Chondrocyte (in vitro differentiated cells): ENCODE measurements around the gene KDM4E. TPM values are rescaled to one million over a fixed set of nuclear protein-coding genes. Genes with fewer than 3 reads are reported as not detected.
A peak's percentile ranks its signal among the peaks of the same experiment; 100 is the strongest.

ENCODE experiments used
- DNase-seq: peaks from one replicate; pipeline ENCODE4 v3.0.0; 2021; ENCODE audit warnings: mixed read lengths, low spot score
- H3K27ac Mint-ChIP-seq: one replicate; pipeline ENCODE4 v1.8.0; 2021; ENCODE audit warnings: mild to moderate bottlenecking, moderate library complexity, mixed read lengths; ENCODE audit not compliant: unreplicated experiment
- H3K27me3 Mint-ChIP-seq: 2 replicates; pipeline ENCODE4 v1.8.0; 2021; ENCODE audit warnings: low read depth, mixed read lengths
- H3K36me3 Mint-ChIP-seq: 2 replicates; pipeline ENCODE4 v1.8.0; 2021; ENCODE audit warnings: low read depth, mixed read lengths
- H3K4me1 Mint-ChIP-seq: 2 replicates; pipeline ENCODE4 v1.8.0; 2021; ENCODE audit warnings: low read depth, mild to moderate bottlenecking, mixed read lengths
- H3K4me3 Mint-ChIP-seq: one replicate; pipeline ENCODE4 v1.8.0; 2021; ENCODE audit warnings: mild to moderate bottlenecking, moderate library complexity, mixed read lengths; ENCODE audit not compliant: unreplicated experiment
- H3K9me3 Mint-ChIP-seq: 2 replicates; pipeline ENCODE4 v1.8.0; 2021; ENCODE audit warnings: low read depth, mixed read lengths
- total RNA-seq: library from RNA; stranded (reverse); gene quantifications from 3 replicates; pipeline ENCODE4 v1.2.1, GENCODE V29; 2021
- TF ChIP-seq, protein P1 (sequence below): fragments of 200-600 bp; sonication (generic); IDR thresholded peaks from 2 replicates; pipeline ENCODE4 v1.5.0; 2021; ENCODE audit warnings: antibody characterized with exemption, mild to moderate bottlenecking, moderate library complexity

Gene KDM4E
- total RNA-seq, 1 donor from 2014 or later, result not detected

DNA sequence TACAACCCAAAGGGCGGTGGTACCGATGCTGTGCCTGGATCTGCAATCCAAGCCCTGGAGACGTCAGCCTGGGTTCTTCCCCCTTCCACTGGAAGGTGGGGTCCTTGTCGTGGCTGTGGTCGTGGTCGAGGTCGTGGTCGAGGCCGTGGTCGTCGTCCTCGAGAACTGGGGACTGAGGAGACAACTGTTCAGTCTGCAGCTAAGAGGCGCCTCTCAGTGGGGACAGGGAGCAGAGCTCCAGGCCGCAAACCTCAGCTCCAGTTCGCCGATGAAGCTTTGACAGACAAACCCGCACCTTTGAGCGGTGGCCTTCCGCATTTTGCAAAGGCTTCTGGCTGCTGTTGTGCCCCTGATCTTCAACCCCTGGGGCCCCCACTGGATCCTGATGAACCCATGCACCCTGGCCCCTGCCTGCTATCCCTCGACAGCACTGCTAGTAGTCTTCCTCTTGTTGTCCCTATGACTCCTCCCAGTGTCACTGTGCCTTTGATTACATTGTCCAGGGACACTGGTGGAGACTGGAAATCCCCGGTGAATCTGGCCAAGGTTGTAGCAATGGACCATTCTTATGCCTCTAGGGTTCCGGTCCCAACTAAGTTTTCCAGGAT, 25.6 kb downstream of the KDM4E start:
- H3K9me3 Mint-ChIP-seq, result no peaks in the 10 kb centered on the region
- peaks cover 15% of the 10 kb centered on the region for H3K27me3 Mint-ChIP-seq
- H3K4me3 Mint-ChIP-seq, result no peak overlapping the region
- no peaks in the 10 kb centered on the region for H3K4me1 Mint-ChIP-seq
- no peak overlapping the region for H3K27ac Mint-ChIP-seq
- no peaks in the 10 kb centered on the region for H3K36me3 Mint-ChIP-seq
- DNase-seq, result no peak
- TF ChIP-seq, protein P1, sequence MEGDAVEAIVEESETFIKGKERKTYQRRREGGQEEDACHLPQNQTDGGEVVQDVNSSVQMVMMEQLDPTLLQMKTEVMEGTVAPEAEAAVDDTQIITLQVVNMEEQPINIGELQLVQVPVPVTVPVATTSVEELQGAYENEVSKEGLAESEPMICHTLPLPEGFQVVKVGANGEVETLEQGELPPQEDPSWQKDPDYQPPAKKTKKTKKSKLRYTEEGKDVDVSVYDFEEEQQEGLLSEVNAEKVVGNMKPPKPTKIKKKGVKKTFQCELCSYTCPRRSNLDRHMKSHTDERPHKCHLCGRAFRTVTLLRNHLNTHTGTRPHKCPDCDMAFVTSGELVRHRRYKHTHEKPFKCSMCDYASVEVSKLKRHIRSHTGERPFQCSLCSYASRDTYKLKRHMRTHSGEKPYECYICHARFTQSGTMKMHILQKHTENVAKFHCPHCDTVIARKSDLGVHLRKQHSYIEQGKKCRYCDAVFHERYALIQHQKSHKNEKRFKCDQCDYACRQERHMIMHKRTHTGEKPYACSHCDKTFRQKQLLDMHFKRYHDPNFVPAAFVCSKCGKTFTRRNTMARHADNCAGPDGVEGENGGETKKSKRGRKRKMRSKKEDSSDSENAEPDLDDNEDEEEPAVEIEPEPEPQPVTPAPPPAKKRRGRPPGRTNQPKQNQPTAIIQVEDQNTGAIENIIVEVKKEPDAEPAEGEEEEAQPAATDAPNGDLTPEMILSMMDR, result no peak

GRCh38 chr11:95054356-95054755, 29.3 kb downstream of the KDM4E start:
- TF ChIP-seq, protein P1, result no peak
- no peak overlapping the region for H3K4me3 Mint-ChIP-seq
- H3K27me3 Mint-ChIP-seq, result peaks cover 15% of the 10 kb centered on the region
- peaks cover 6% of the 10 kb centered on the region for H3K4me1 Mint-ChIP-seq
- H3K9me3 Mint-ChIP-seq, result no peaks in the 10 kb centered on the region
- H3K27ac Mint-ChIP-seq, result no peak overlapping the region
- DNase-seq, result no peak
- H3K36me3 Mint-ChIP-seq, result no peaks in the 10 kb centered on the region

DNA sequence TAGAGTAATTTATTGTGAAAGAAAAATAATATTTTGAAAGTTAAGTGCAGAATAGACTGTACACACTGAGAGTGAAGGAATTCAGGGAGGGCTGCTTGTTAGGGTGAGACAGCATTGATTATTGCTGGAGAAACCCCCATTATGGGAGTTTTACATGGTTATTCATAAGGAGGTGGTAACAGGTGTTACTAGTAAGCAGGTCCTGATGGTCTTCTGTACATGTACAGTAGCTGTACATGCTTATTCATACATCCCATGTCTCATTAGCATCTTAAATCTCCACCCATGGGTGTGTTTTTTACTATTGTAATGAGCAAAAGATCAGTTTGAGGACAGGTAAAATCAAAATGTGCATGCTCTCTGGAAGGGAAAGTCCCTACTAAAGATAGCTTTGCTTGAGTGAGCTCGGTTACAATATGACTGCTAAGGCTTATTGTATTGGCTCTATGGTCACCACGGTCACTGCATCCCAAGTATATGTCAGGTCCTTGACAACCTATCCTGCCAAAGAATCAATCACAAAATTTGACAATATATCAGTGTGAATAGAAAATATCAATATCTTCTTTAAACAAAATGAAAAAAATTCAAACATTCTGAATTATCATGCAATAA, 30.3 kb downstream of the KDM4E start:
- peaks cover 15% of the 10 kb centered on the region for H3K27me3 Mint-ChIP-seq
- TF ChIP-seq, protein P1, result no peak
- H3K36me3 Mint-ChIP-seq, result no peaks in the 10 kb centered on the region
- H3K4me1 Mint-ChIP-seq, result peaks cover 6% of the 10 kb centered on the region
- H3K27ac Mint-ChIP-seq, result no peak overlapping the region
- H3K4me3 Mint-ChIP-seq, result no peak overlapping the region
- no peaks in the 10 kb centered on the region for H3K9me3 Mint-ChIP-seq
- DNase-seq, result no peak

- Mint-ChIP-seq H3K9me3 (no peaks in the 10 kb centered on the region), H3K36me3 (no peaks in the 10 kb centered on the region), H3K4me1 (peaks cover 6% of the 10 kb centered on the region), H3K4me3 (no peak overlapping the region), H3K27ac (no peak overlapping the region), H3K27me3 (peaks cover 17% of the 10 kb centered on the region)
- TF ChIP-seq, protein P1, result no peak
- no peak for DNase-seq
Observed at GRCh38 chr11:95057959-95058358, 32.9 kb downstream of the KDM4E start.

GRCh38 chr11:95058621-95059020, 33.6 kb downstream of the KDM4E start:
- DNase-seq, result no peak
- peak overlapping the region; percentile 49 for H3K27ac Mint-ChIP-seq
- no peaks in the 10 kb centered on the region for H3K9me3 Mint-ChIP-seq
- no peak overlapping the region for H3K4me3 Mint-ChIP-seq
- TF ChIP-seq, protein P1, result no peak
- peaks cover 17% of the 10 kb centered on the region for H3K27me3 Mint-ChIP-seq
- no peaks in the 10 kb centered on the region for H3K36me3 Mint-ChIP-seq
- peaks cover 6% of the 10 kb centered on the region for H3K4me1 Mint-ChIP-seq
